RWPE1 (cell line): ENCODE measurements around the gene CYLD.

Experiments
- CTCF ChIA-PET: fragments of 350-600 bp; sonication (Branson Sonifier 250); formaldehyde crosslinking; extraction: SDS; loops from one replicate; lab custom pipeline; 2021; lab: Yijun Ruan, JAX
- POLR2A ChIA-PET: fragments of 400-600 bp; formaldehyde crosslinking; extraction: SDS; loops from one replicate; lab custom pipeline; 2020; ENCODE audit warnings: antibody characterized with exemption; ENCODE audit not compliant: low non-redundant PET; lab: Yijun Ruan, JAX
- DNase-seq: peaks from one replicate; pipeline ENCODE4 v3.0.0; 2012; ENCODE audit warnings: low spot score
- H3K27ac ChIP-seq: fragments of 450-650 bp; 2 replicates; pipeline ENCODE4 v1.5.1; 2017
- TF ChIP-seq, protein P1 (sequence below): fragments of 450-650 bp; conservative IDR thresholded peaks from 2 replicates; pipeline ENCODE4 v1.5.1; 2017; ENCODE audit warnings: low read depth, mild to moderate bottlenecking

The CYLD gene

DNA sequence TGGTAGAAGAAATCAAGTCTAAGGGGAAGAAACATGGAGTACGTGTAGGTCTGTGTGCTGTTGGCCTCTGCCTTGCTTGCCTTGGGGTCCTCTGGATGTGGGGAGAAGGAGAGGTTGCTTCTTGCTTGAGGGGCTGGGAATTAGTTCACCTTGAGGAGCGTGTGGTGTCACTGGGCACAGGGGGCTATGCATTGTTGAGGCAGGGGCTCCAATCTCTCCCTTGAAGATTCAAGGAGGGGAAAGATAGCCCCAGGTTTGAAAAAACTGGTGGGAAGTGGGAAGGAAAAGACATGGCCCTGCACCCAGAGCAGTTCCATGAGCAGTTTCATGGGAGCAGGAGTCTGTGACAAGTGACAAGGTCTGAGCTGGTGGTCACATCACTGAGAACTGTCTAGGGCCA, 103.4 kb downstream of the CYLD start:
- POLR2A ChIA-PET, result no interaction called here
- TF ChIP-seq, protein P1, sequence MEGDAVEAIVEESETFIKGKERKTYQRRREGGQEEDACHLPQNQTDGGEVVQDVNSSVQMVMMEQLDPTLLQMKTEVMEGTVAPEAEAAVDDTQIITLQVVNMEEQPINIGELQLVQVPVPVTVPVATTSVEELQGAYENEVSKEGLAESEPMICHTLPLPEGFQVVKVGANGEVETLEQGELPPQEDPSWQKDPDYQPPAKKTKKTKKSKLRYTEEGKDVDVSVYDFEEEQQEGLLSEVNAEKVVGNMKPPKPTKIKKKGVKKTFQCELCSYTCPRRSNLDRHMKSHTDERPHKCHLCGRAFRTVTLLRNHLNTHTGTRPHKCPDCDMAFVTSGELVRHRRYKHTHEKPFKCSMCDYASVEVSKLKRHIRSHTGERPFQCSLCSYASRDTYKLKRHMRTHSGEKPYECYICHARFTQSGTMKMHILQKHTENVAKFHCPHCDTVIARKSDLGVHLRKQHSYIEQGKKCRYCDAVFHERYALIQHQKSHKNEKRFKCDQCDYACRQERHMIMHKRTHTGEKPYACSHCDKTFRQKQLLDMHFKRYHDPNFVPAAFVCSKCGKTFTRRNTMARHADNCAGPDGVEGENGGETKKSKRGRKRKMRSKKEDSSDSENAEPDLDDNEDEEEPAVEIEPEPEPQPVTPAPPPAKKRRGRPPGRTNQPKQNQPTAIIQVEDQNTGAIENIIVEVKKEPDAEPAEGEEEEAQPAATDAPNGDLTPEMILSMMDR, result no peak
- CTCF ChIA-PET, result no interaction called here
- no peak overlapping the region for H3K27ac ChIP-seq
- no peak for DNase-seq

GRCh38 chr16:50846511-50846910, 104.6 kb downstream of the CYLD start:
- TF ChIP-seq, protein P1, result no peak
- CTCF ChIA-PET, result interaction anchor here (0.5 kb wide), 1 partner anchor 693 kb away, joined by 3 read pairs; no protein-coding TSS in a partner anchor
- POLR2A ChIA-PET, result no interaction called here
- no peak overlapping the region for H3K27ac ChIP-seq
- DNase-seq, result no peak

GRCh38 chr16:50847166-50847565, 105.3 kb downstream of the CYLD start:
- TF ChIP-seq, protein P1, result no peak
- DNase-seq, result no peak
- CTCF ChIA-PET, result no interaction called here
- POLR2A ChIA-PET, result no interaction called here
- no peak overlapping the region for H3K27ac ChIP-seq

DNA sequence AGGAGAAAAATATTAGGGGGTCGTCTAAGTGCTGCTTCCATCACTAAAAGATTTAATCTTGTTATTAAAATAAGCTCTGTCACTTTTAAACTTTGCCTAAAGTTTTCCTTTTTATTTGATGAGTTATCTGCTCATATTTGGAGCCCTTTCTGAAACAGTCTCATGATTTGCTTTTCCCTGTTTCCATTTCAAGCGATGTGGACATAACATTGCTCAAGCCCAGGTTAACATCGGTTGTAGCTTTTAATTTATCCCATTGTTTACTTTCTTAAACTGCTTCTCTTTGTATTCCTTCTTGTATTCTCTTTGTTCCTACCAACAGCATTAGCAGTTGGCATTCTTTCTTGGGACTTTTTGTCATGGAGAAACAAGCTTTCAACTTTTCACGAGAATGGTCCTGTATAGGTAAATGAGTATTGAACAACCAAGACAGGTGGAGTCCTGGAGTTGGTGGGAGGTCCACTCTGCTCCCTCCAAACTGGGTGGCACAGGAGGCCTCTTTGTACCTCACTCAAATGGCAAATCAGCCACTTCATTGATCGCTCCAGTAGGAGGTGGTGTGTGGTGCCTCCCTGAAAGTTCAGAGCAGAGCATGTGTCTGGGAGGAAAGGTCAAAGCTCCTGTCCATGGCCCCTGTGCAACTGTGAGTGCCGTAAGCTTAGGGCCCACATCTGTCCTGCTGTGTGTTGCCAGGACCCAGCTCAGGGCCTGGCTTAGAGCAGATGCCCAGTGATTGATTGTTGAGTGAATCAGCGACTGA, 107.0 kb downstream of the CYLD start:
- ChIA-PET POLR2A (no interaction called here), CTCF (no interaction called here)
- TF ChIP-seq, protein P1, result no peak
- no peak overlapping the region for H3K27ac ChIP-seq
- no peak for DNase-seq
